ENCODE results near the gene PARL. TPM values are rescaled to one million over a fixed set of nuclear protein-coding genes. Genes with fewer than 3 reads are reported as not detected.

The PARL gene
- total and polyA plus RNA-seq, 9 of the 15 experiments (the other 6 are each of a cell fraction or from before 2014, with no cell fraction given): 39.5 to 82.4 (median 57.4) TPM

DNA sequence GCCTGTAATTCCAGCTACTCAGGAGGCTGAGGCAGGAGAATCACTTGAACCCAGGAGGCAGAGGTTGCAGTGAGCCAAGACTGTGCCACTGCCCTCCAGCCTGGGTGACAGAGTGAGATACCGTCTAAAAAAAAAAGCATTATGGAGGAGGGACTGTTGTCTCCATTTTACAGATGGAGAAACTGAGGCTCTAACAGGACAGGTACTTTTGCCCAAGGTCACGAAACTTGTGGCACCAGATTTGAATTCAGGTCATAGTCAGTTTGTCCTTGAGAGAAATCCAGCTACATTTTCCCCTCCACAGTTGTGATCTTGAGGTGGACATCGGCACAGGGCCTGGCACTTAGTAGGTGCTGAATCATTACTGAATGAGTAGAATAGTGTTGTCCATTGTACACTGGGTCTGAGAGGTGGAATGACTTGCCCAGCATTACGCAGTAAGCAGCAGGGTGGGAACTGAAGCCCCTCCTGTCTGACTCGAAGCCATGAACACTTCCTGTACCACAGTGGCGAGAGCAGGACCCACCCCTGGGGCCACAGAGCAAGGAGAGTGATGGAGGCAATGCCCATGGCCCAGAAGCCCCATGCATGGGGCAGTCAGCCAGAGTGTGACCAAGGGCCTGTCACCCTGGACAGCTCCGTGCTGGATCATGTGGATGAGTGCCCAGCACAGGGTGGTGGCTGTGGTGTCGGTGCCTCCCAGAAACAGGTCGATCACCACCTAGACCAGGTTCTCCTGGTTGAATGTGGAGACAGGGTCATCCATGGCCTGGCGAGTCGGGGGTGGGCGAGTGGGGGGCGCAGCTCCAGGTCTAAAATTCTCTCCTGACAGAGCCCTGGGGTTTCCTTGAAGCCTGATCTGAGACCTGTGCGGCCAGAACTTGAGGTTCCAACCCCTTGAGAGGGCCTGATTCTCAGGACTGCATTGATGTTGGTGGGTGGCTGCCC lies 20.4 kb upstream of the PARL start (continued):
- TF ChIP-seq, protein P1, sequence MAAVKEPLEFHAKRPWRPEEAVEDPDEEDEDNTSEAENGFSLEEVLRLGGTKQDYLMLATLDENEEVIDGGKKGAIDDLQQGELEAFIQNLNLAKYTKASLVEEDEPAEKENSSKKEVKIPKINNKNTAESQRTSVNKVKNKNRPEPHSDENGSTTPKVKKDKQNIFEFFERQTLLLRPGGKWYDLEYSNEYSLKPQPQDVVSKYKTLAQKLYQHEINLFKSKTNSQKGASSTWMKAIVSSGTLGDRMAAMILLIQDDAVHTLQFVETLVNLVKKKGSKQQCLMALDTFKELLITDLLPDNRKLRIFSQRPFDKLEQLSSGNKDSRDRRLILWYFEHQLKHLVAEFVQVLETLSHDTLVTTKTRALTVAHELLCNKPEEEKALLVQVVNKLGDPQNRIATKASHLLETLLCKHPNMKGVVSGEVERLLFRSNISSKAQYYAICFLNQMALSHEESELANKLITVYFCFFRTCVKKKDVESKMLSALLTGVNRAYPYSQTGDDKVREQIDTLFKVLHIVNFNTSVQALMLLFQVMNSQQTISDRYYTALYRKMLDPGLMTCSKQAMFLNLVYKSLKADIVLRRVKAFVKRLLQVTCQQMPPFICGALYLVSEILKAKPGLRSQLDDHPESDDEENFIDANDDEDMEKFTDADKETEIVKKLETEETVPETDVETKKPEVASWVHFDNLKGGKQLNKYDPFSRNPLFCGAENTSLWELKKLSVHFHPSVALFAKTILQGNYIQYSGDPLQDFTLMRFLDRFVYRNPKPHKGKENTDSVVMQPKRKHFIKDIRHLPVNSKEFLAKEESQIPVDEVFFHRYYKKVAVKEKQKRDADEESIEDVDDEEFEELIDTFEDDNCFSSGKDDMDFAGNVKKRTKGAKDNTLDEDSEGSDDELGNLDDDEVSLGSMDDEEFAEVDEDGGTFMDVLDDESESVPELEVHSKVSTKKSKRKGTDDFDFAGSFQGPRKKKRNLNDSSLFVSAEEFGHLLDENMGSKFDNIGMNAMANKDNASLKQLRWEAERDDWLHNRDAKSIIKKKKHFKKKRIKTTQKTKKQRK (IDR thresholded peaks at IDR 0.05; ENCODE audit: borderline replicate concordance, low read depth, low read length): no peak
- TF ChIP-seq NR3C1 (CRISPR knock-in tag; IDR thresholded peaks at IDR 0.05) (no peak), XRCC3 (IDR thresholded peaks at IDR 0.05) (no peak)

- Histone ChIP-seq H3K27me3 (ENCODE audit: control insufficient read depth in 2 of 2, insufficient read depth in 2 of 2, low read length in 2 of 2) (peaks cover 17 to 40% of the 10 kb centered on the region in 2 experiments; a peak in 4 of 5 replicates), H4K20me1 (replicated peaks; ENCODE audit: control insufficient read depth, insufficient read depth, low read length) (no peaks in the 10 kb centered on the region), H3K4me2 (ENCODE audit: insufficient read depth, low read length) (no peak overlapping the region), H3K9ac (ENCODE audit: insufficient read depth in 1 of 2, low read depth in 2 of 2, low read length in 2 of 2) (no peak overlapping the region), H3K79me2 (ENCODE audit: control insufficient read depth, insufficient read depth, low read length) (no peaks in the 10 kb centered on the region), H3K9me1 (ENCODE audit: control insufficient read depth, insufficient read depth, low read length) (no peaks in the 10 kb centered on the region), H3K27ac (ENCODE audit: extremely low read depth, low read depth, low read length) (no peak overlapping the region), H3K36me3 (ENCODE audit: control insufficient read depth, insufficient read depth, low read length) (no peaks in the 10 kb centered on the region), H2AFZ (ENCODE audit: low read depth, low read length) (no peak overlapping the region), H3K4me1 (replicated peaks in 1 of 2; ENCODE audit: control insufficient read depth in 2 of 2, insufficient read depth in 2 of 2, low read length in 2 of 2) (0 out of 5 replicates have a peak, but pooled peaks cover 0 to 3% of the 10 kb centered on the region in 2 experiments), H3K4me3 (no peak overlapping the region), H3K9me3 (replicated peaks; ENCODE audit: control insufficient read depth, insufficient read depth, low read depth, low read length) (no peaks in the 10 kb centered on the region)
- no peak for ATAC-seq
- CTCF ChIA-PET (ENCODE audit: low intra/inter-chr PET ratio): interaction anchor here (0.9 kb wide), 1 partner anchor 119 kb away, joined by 3 read pairs; the partner anchor contains the start of gene ABCC5
- WGBS (ENCODE audit: insufficient coverage, low coverage, missing lambda C conversion rate): 14% methylated on average over 11 of the region's 11 CpGs
- POLR2A ChIA-PET: interaction anchor here (0.7 to 1.5 kb wide), 6 partner anchors 9 to 237 kb away, joined by 3 to 4 read pairs (median 3); partner anchors contain the start of genes EIF2B5 and PARL
- no TSS peak for BruUV-seq (replicated peaks)
- no peak for FAIRE-seq
- no peak for TF ChIP-seq USF2 (CRISPR knock-in tag; IDR thresholded peaks at IDR 0.05)
- no peak for TF ChIP-seq RBM39 (optimal IDR thresholded peaks at IDR 0.05; ENCODE audit: low read depth, low read length)
- no peak for TF ChIP-seq PATZ1 (CRISPR knock-in tag; IDR thresholded peaks at IDR 0.05; ENCODE audit: borderline replicate concordance)
- no peak for TF ChIP-seq ZNF507 (tag; conservative IDR thresholded peaks at IDR 0.05)
- TF ChIP-seq TARDBP (IDR thresholded peaks at IDR 0.05): no peak
- no peak for TF ChIP-seq SREBF1 (IDR thresholded peaks at IDR 0.05; ENCODE audit: borderline replicate concordance, low read depth, low read length)
- TF ChIP-seq, protein P2, sequence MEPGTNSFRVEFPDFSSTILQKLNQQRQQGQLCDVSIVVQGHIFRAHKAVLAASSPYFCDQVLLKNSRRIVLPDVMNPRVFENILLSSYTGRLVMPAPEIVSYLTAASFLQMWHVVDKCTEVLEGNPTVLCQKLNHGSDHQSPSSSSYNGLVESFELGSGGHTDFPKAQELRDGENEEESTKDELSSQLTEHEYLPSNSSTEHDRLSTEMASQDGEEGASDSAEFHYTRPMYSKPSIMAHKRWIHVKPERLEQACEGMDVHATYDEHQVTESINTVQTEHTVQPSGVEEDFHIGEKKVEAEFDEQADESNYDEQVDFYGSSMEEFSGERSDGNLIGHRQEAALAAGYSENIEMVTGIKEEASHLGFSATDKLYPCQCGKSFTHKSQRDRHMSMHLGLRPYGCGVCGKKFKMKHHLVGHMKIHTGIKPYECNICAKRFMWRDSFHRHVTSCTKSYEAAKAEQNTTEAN (CRISPR knock-in tag; IDR thresholded peaks at IDR 0.05): no peak
- intact Hi-C loops (cut with micrococcal nuclease) (no loop called here), in situ Hi-C loops (cut with MboI) (loop anchor here (5.0 kb wide), 1 partner anchor 219 kb away; no protein-coding TSS in a partner anchor)
- peak in 1 of 4 experiments; percentile 7 for DNase-seq (ENCODE audit: extremely low read depth in 1 of 4, low spot score in 3 of 4)
Measured at GRCh38 chr3:183898028-183898431, 13.3 kb upstream of the PARL start.
